Activated CD8-positive, alpha-beta memory T cell treated with anti-CD3 and anti-CD28 coated beads, Interleukin-2, amount 10 ng/mL, durations not matched to agents 7 days and 5 days (primary cell): Measurements from ENCODE around the gene GRIK1. TPM values are rescaled to one million over a fixed set of nuclear protein-coding genes. Genes with fewer than 3 reads are reported as not detected.
"Not testable (repeated sequence)": the region's sequence is repeated elsewhere in the genome, so short reads cannot be mapped to it uniquely, and the experiment has no call there.

Experiments used
- ATAC-seq: fragments of 150-1000 bp; cut with Tn5 transposase; one replicate; pipeline ENCODE4 v1.10.0; 2021; ENCODE audit warnings: moderate library complexity
- CTCF ChIA-PET: fragments of 350-600 bp; sonication (Branson Sonifier 250); formaldehyde crosslinking; loops from one replicate; lab custom pipeline; 2021; ENCODE audit warnings: antibody characterized with exemption; lab: Charles Lee
- DNase-seq: peaks from one replicate; pipeline ENCODE4 v3.0.0-alpha.2; 2020
- H3K27ac Mint-ChIP-seq: one replicate; pipeline ENCODE4 v1.8.0; 2021; ENCODE audit warnings: mild to moderate bottlenecking, mixed read lengths
- H3K27me3 Mint-ChIP-seq: one replicate; pipeline ENCODE4 v1.8.0; 2021; ENCODE audit warnings: mixed read lengths
- H3K36me3 Mint-ChIP-seq: one replicate; pipeline ENCODE4 v1.8.0; 2021; ENCODE audit warnings: mild to moderate bottlenecking, mixed read lengths
- H3K4me1 Mint-ChIP-seq: one replicate; pipeline ENCODE4 v1.8.0; 2021; ENCODE audit warnings: mixed read lengths
- H3K4me3 Mint-ChIP-seq: one replicate; pipeline ENCODE4 v1.8.0; 2021; ENCODE audit warnings: mild to moderate bottlenecking, moderate library complexity, mixed read lengths
- H3K9me3 Mint-ChIP-seq: one replicate; pipeline ENCODE4 v1.8.0; 2022; ENCODE audit warnings: low read depth, mixed read lengths
- total RNA-seq, 2 experiments: library from RNA; stranded (reverse); gene quantifications; one replicate each; pipeline ENCODE4 v1.2.3, GENCODE V29; 2021

GRIK1 gene
- total RNA-seq: not detected

DNA sequence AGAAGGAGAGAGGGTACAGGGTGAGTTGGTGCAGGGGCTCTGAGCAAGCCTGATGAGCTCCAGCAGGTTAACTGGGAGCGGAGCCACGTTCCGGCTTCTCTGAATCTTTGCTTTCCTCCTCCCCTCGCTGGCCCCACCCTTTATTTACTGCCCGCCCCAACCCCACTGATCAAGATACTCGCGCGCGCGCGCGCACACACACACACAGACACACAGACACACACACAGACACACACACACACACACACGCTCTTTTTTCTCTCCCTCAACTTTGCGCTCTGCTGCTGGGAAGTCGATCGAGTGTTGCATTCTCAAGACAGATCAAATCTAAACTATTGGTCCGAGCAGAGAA is at the start of gene GRIK1:
TSS of gene GRIK1 (minus strand) at position 73 of the 352 bp plus-strand sequence.
- peaks cover 27% of the 10 kb centered on the region for H3K27me3 Mint-ChIP-seq
- peaks cover 2% of the 10 kb centered on the region for H3K9me3 Mint-ChIP-seq
- no peak within 1 kb of the TSS for H3K4me3 Mint-ChIP-seq
- no peak within 1 kb of the TSS for H3K27ac Mint-ChIP-seq
- no peak for ATAC-seq
- no peaks in the 10 kb centered on the region for H3K4me1 Mint-ChIP-seq
- DNase-seq: no peak
- peaks cover 3% of the 10 kb centered on the region for H3K36me3 Mint-ChIP-seq
- CTCF ChIA-PET: no interaction called here

DNA sequence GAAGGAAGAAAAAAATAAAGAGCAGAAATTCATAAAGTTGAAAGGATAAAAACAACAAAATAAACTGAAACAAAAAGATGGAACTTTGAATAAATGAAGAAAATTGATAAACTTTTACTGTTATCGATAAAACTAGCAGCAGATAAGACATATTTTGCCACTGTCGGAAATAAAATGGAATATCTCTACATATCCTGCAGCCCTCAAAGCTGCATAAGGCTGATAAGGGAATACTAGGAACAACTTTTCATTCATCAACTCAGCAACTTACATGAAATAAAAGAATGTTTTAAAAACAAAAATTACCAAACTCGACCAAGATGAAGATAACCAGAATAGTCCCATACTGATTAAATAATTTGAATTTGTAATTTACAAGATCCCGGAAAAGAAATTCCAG is 48.0 kb upstream of the GRIK1 start:
- no peak for ATAC-seq
- no peaks in the 10 kb centered on the region for H3K4me1 Mint-ChIP-seq
- no peak overlapping the region for H3K4me3 Mint-ChIP-seq
- DNase-seq: no peak
- no peaks in the 10 kb centered on the region for H3K27me3 Mint-ChIP-seq
- H3K9me3 Mint-ChIP-seq: peaks cover 9% of the 10 kb centered on the region
- no peak overlapping the region for H3K27ac Mint-ChIP-seq
- CTCF ChIA-PET: no interaction called here
- no peaks in the 10 kb centered on the region for H3K36me3 Mint-ChIP-seq

- Mint-ChIP-seq H3K9me3 (peaks cover 7% of the 10 kb centered on the region), H3K27ac (no peak overlapping the region), H3K4me3 (no peak overlapping the region), H3K27me3 (no peaks in the 10 kb centered on the region), H3K36me3 (no peaks in the 10 kb centered on the region), H3K4me1 (no peaks in the 10 kb centered on the region)
- ATAC-seq (no peak), DNase-seq (no peak)
- CTCF ChIA-PET: no interaction called here
These were observed 46.1 kb upstream of the GRIK1 start for GRCh38 chr21:29985866-29986265.

- Mint-ChIP-seq H3K9me3 (peaks cover 3% of the 10 kb centered on the region), H3K4me3 (no peak overlapping the region), H3K27ac (no peak overlapping the region), H3K27me3 (no peaks in the 10 kb centered on the region), H3K36me3 (no peaks in the 10 kb centered on the region), H3K4me1 (no peaks in the 10 kb centered on the region)
- CTCF ChIA-PET: no interaction called here
- DNase-seq (no peak), ATAC-seq (no peak)
These were observed 39.2 kb upstream of the GRIK1 start for GRCh38 chr21:29979043-29979442.

- Mint-ChIP-seq H3K27me3 (no peaks in the 10 kb centered on the region), H3K9me3 (peaks cover 2% of the 10 kb centered on the region), H3K27ac (no peak overlapping the region), H3K4me3 (no peak overlapping the region), H3K4me1 (no peaks in the 10 kb centered on the region), H3K36me3 (no peaks in the 10 kb centered on the region)
- ATAC-seq (no peak), DNase-seq (no peak)
- CTCF ChIA-PET: no interaction called here
These were observed 36.0 kb upstream of the GRIK1 start for GRCh38 chr21:29975776-29976175.

GRCh38 chr21:29973258-29973657 is 33.5 kb upstream of the GRIK1 start:
- no peak overlapping the region for H3K27ac Mint-ChIP-seq
- peaks cover 2% of the 10 kb centered on the region for H3K9me3 Mint-ChIP-seq
- DNase-seq (no peak), ATAC-seq (no peak)
- H3K36me3 Mint-ChIP-seq: no peaks in the 10 kb centered on the region
- H3K27me3 Mint-ChIP-seq: no peaks in the 10 kb centered on the region
- H3K4me3 Mint-ChIP-seq: no peak overlapping the region
- H3K4me1 Mint-ChIP-seq: no peaks in the 10 kb centered on the region
- CTCF ChIA-PET: no interaction called here

DNA sequence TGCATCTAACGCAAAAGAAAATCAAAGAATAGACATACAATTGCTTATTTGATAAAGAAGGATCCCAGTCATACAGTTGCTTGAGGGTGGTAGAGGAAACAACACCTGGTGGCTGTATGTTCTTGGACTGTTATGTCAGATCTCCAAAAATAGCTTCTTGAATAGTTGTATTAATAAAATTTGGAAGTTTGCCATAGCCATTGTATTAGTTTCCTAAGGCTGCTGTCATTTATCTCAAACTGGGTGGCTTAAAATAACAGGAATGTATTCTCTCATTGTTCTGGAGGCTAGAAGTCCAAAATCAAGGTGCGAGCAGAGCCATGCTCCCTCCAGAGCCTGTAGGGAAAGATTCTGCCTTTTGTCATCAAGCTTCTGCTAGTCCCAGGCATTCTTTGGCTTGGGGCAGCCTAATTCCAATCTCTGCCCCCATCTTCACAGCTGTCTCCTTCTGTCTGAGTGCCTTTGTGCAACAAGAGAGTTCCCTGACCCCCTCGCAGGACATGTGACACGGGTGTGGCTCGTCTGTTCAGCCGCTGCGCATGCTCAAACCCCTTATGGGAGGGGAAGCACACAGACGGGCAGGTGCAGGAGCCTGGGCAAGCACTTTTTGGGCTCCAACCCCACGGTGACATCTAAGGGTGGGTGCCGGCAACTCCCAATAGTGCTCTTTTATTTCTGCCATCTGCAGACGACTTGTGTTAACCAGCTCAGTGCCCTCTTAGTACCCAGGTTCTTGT is 21.7 kb upstream of the GRIK1 start:
- Mint-ChIP-seq H3K9me3 (peaks cover 7% of the 10 kb centered on the region), H3K36me3 (no peaks in the 10 kb centered on the region), H3K4me1 (no peaks in the 10 kb centered on the region), H3K27ac (no peak overlapping the region), H3K4me3 (no peak overlapping the region), H3K27me3 (no peaks in the 10 kb centered on the region)
- CTCF ChIA-PET: no interaction called here
- DNase-seq (no peak), ATAC-seq (no peak)

- H3K27me3 Mint-ChIP-seq: no peaks in the 10 kb centered on the region
- H3K9me3 Mint-ChIP-seq: peaks cover 7% of the 10 kb centered on the region
- H3K4me1 Mint-ChIP-seq: no peaks in the 10 kb centered on the region
- no peaks in the 10 kb centered on the region for H3K36me3 Mint-ChIP-seq
- H3K27ac Mint-ChIP-seq: no peak overlapping the region
- CTCF ChIA-PET: no interaction called here
- H3K4me3 Mint-ChIP-seq: no peak overlapping the region
- ATAC-seq (no peak), DNase-seq (no peak)
These were observed 18.8 kb upstream of the GRIK1 start for GRCh38 chr21:29958551-29958950.

- CTCF ChIA-PET, H3K27me3 Mint-ChIP-seq, H3K4me1 Mint-ChIP-seq, H3K27ac Mint-ChIP-seq, H3K4me3 Mint-ChIP-seq, DNase-seq, ATAC-seq, H3K9me3 Mint-ChIP-seq, H3K36me3 Mint-ChIP-seq: not testable (repeated sequence)
These were observed 18.2 kb upstream of the GRIK1 start for GRCh38 chr21:29958035-29958434.

- H3K36me3 Mint-ChIP-seq: no peaks in the 10 kb centered on the region
- peaks cover 5% of the 10 kb centered on the region for H3K9me3 Mint-ChIP-seq
- no peak overlapping the region for H3K27ac Mint-ChIP-seq
- H3K27me3 Mint-ChIP-seq: no peaks in the 10 kb centered on the region
- no peak overlapping the region for H3K4me3 Mint-ChIP-seq
- DNase-seq (no peak), ATAC-seq (no peak)
- CTCF ChIA-PET: interaction anchor here (0.7 kb wide), 1 partner anchor 1487 kb away, joined by 3 read pairs; no protein-coding TSS in a partner anchor
- no peaks in the 10 kb centered on the region for H3K4me1 Mint-ChIP-seq
These were observed 13.9 kb upstream of the GRIK1 start for GRCh38 chr21:29953690-29954089.

DNA sequence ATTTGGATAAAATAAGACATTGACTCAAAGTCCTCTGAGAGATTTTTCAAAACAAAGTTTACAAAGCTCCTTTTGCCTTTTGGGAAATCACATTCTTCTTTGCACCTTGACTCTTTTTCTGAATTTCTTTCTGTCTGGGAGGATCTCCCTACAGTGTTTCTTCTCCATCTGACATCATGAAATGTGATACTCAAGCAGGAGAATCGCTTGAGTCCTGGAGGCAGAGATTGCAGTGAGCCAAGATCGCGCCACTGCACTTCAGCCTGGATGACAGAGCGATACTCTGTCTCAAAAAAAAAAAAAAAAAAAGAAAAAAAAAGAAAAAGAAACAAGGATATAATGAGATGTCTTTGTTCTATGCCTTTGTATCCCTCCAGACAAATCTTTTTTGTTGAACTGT is 13.3 kb upstream of the GRIK1 start:
- Mint-ChIP-seq H3K4me1 (no peaks in the 10 kb centered on the region), H3K27ac (no peak overlapping the region), H3K27me3 (no peaks in the 10 kb centered on the region), H3K4me3 (no peak overlapping the region), H3K36me3 (no peaks in the 10 kb centered on the region), H3K9me3 (peaks cover 2% of the 10 kb centered on the region)
- CTCF ChIA-PET: interaction anchor here (0.7 kb wide), 1 partner anchor 1487 kb away, joined by 3 read pairs; no protein-coding TSS in a partner anchor
- DNase-seq (no peak), ATAC-seq (no peak)

- no peak overlapping the region for H3K27ac Mint-ChIP-seq
- H3K4me3 Mint-ChIP-seq: no peak overlapping the region
- peaks cover 2% of the 10 kb centered on the region for H3K9me3 Mint-ChIP-seq
- H3K27me3 Mint-ChIP-seq: no peaks in the 10 kb centered on the region
- H3K4me1 Mint-ChIP-seq: no peaks in the 10 kb centered on the region
- no peaks in the 10 kb centered on the region for H3K36me3 Mint-ChIP-seq
- DNase-seq: no peak
- ATAC-seq: no peak
- CTCF ChIA-PET: no interaction called here
These were observed 12.1 kb upstream of the GRIK1 start for GRCh38 chr21:29951911-29952310.

GRCh38 chr21:29949991-29950390 is 10.2 kb upstream of the GRIK1 start:
- Mint-ChIP-seq H3K4me1 (no peaks in the 10 kb centered on the region), H3K27me3 (no peaks in the 10 kb centered on the region), H3K27ac (no peak overlapping the region), H3K36me3 (no peaks in the 10 kb centered on the region), H3K4me3 (no peak overlapping the region), H3K9me3 (peaks cover 4% of the 10 kb centered on the region)
- DNase-seq (no peak), ATAC-seq (no peak)
- CTCF ChIA-PET: no interaction called here

DNA sequence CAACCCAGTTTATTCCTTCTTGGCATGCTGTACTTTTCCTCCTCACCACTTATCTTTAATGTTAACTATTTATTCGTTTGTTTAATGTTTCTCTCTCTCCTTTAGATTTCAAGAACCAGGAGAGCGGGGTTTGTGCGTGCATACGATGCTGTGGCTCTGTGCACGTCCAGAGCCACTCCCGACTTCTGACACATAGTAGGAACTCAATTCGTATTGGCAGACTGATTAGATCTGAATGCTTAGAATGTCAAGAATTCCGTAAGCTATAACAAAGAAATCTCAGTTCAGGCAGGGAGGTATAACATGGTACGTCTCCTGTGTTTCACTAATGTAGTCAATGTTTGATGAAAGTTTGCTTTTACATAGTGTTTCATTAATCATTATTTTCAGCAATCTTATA is 7.3 kb upstream of the GRIK1 start:
- peaks cover 4% of the 10 kb centered on the region for H3K9me3 Mint-ChIP-seq
- no peak for ATAC-seq
- CTCF ChIA-PET: no interaction called here

More for the DNA sequence above, 7.3 kb upstream of the GRIK1 start:
- no peaks in the 10 kb centered on the region for H3K4me1 Mint-ChIP-seq
- DNase-seq: no peak
- H3K27me3 Mint-ChIP-seq: no peaks in the 10 kb centered on the region
- no peak overlapping the region for H3K27ac Mint-ChIP-seq
- no peak overlapping the region for H3K4me3 Mint-ChIP-seq
- no peaks in the 10 kb centered on the region for H3K36me3 Mint-ChIP-seq
